ENCODE results near the gene MAP3K20. TPM values are rescaled to one million over a fixed set of nuclear protein-coding genes. Genes with fewer than 3 reads are reported as not detected.
A peak's percentile ranks its signal among the peaks of the same experiment; 100 is the strongest.

The MAP3K20 gene
- total and polyA plus RNA-seq, 2 of the 4 experiments (the other 2 are of a cell fraction): 27.5 to 84.4 TPM

DNA sequence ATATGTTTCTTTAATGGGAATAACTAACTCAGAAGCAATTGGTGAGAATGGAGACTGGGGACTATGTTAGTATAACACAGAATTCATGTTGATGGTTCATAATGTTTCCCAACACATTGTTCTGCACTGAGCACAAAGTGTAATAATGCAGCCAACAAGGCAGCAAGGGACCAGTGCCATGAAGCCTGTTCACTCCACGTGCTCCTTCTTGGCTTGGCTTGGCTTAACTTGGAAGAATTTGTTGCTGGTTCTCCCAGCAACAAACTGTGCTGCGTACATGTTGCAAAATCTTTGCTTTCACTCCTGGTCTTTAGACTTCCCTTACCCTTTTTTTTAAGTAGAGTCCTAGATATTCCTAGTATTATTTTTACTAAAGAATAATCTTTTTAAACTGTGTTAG is 129.7 kb downstream of the MAP3K20 start:
- CTCF ChIA-PET: no interaction called here
- peaks cover 5% of the 10 kb centered on the region; the same call in 1 of the 2 replicates for H3K9me1 ChIP-seq (ENCODE audit: insufficient read depth, low read length)
- in situ Hi-C loops (cut with MboI; ENCODE audit: low sequenced_read_pairs): no loop called here

More for the DNA sequence above, 129.7 kb downstream of the MAP3K20 start:
- H2BK120ac ChIP-seq (ENCODE audit: low read depth, low read length): no peak overlapping the region
- H3K27me3 ChIP-seq (ENCODE audit: control insufficient read depth, insufficient read depth, low read length): no peaks in the 10 kb centered on the region
- no peak overlapping the region for H3K4me3 ChIP-seq (ENCODE audit: insufficient read depth, low read depth, low read length)
- H2AK5ac ChIP-seq (ENCODE audit: low read depth, low read length): no peak overlapping the region; the same call in 1 of the 2 replicates
- ATAC-seq (ENCODE audit: low read depth) (no peak), DNase-seq (peak; percentile 28)
- H3K56ac ChIP-seq (ENCODE audit: extremely low read depth, insufficient read depth, low read length): no peak overlapping the region
- H2BK5ac ChIP-seq (ENCODE audit: low read depth, low read length, poor library complexity, severe bottlenecking): no peak overlapping the region
- no peak overlapping the region for H3K14ac ChIP-seq (replicated peaks; ENCODE audit: low read depth, low read length)
- no peaks in the 10 kb centered on the region for H3K9me3 ChIP-seq (ENCODE audit: control insufficient read depth, insufficient read depth, low read length)
- no peak overlapping the region for H4K91ac ChIP-seq (ENCODE audit: insufficient read depth, low read depth, low read length)
- no peak overlapping the region for H3K27ac ChIP-seq (ENCODE audit: insufficient read depth, low read length)
- H3K23ac ChIP-seq (ENCODE audit: low read depth, low read length): peak overlapping the region; percentile 5; the same call in 1 of the 2 replicates
- H3K36me3 ChIP-seq (ENCODE audit: control insufficient read depth, insufficient read depth, low read length): peaks cover 11% of the 10 kb centered on the region
- no peak overlapping the region for H4K5ac ChIP-seq (ENCODE audit: low read depth, low read length)
- intact Hi-C loops (cut with micrococcal nuclease): no loop called here
- H3K79me1 ChIP-seq (ENCODE audit: low read depth in 1 of 2, low read length in 2 of 2): peaks cover 4 to 6% of the 10 kb centered on the region in 2 experiments; a peak in 3 of 4 replicates
- H3K4me1 ChIP-seq (ENCODE audit: control insufficient read depth, insufficient read depth, low read length): no peaks in the 10 kb centered on the region
- no TSS peak for BruUV-seq (replicated peaks)
- H4K8ac ChIP-seq (ENCODE audit: low read depth in 2 of 2, low read length in 2 of 2): peak overlapping the region in 1 of 2 experiments; percentile 6; a peak in 2 of 4 replicates
- no peaks in the 10 kb centered on the region for H4K20me1 ChIP-seq (ENCODE audit: insufficient read depth, low read length)
- H3K18ac ChIP-seq (ENCODE audit: low read depth, low read length): no peak overlapping the region
- dilution Hi-C loops (cut with HindIII; ENCODE audit: low sequenced_read_pairs, unreplicated experiment): no loop called here
- no peak overlapping the region for H2AFZ ChIP-seq (replicated peaks; ENCODE audit: low read length, poor library complexity)
- H3K4me2 ChIP-seq (ENCODE audit: low read depth, low read length): no peak overlapping the region
- POLR2A ChIA-PET (ENCODE audit: unreplicated experiment): no interaction called here
- H2BK15ac ChIP-seq (ENCODE audit: low read depth, low read length): no peak overlapping the region
- H3K4ac ChIP-seq (ENCODE audit: low read depth, low read length): no peak overlapping the region
- TF ChIP-seq CTCF (conservative IDR thresholded peaks at IDR 0.05; ENCODE audit: low read depth, low read length) (no peak), RCOR1 (IDR thresholded peaks at IDR 0.05; ENCODE audit: insufficient replicate concordance, low read length) (no peak), RFX5 (IDR thresholded peaks at IDR 0.05; ENCODE audit: low read depth, low read length) (no peak), CHD1 (IDR thresholded peaks at IDR 0.05; ENCODE audit: low read depth, low read length) (no peak), BHLHE40 (IDR thresholded peaks at IDR 0.05; ENCODE audit: low read depth, low read length) (no peak), CEBPB (IDR thresholded peaks at IDR 0.05; ENCODE audit: low read depth, low read length) (no peak), FOS (IDR thresholded peaks at IDR 0.05; ENCODE audit: low read depth, low read length) (no peak), USF2 (IDR thresholded peaks at IDR 0.05; ENCODE audit: low read depth, low read length) (no peak), NFE2L2 (IDR thresholded peaks at IDR 0.05; ENCODE audit: low read depth, low read length) (no peak), POLR2A (IDR thresholded peaks at IDR 0.05; ENCODE audit: low read depth, low read length) (no peak), MAFK (IDR thresholded peaks at IDR 0.05; ENCODE audit: low read depth, low read length) (no peak), RAD21 (IDR thresholded peaks at IDR 0.05; ENCODE audit: low read length) (no peak), MAZ (IDR thresholded peaks at IDR 0.05; ENCODE audit: borderline replicate concordance, low read depth, low read length) (no peak), ELK1 (IDR thresholded peaks at IDR 0.05; ENCODE audit: borderline replicate concordance, low read depth, low read length) (no peak), MXI1 (IDR thresholded peaks at IDR 0.05; ENCODE audit: borderline replicate concordance, low read depth, low read length) (no peak; the same call in 1 of the 2 replicates), SMC3 (IDR thresholded peaks at IDR 0.05; ENCODE audit: low read depth, low read length) (no peak)
- no peak overlapping the region for H3K9ac ChIP-seq (ENCODE audit: low read depth, low read length)
- H2BK20ac ChIP-seq (ENCODE audit: low read depth, low read length): no peak overlapping the region
- H2AK9ac ChIP-seq (replicated peaks; ENCODE audit: low read depth, low read length, poor library complexity): no peak overlapping the region
- WGBS, 2 experiments (ENCODE audit: extremely low coverage in 2 of 2, insufficient read length in 1 of 2): 20% methylated on average over 1 of the region's 2 CpGs; no CpG with 5 or more reads in 1 of the 2 experiments
